Stimulated activated memory B cell treated with anti-CD40 and anti-IgM and Interleukin-4, amounts not matched to agents 10 μg/mL and 1 μg/mL and 100 μg/mL, for 72 hours (primary cell): ENCODE measurements around the gene C3orf52.

Experiments used
- ATAC-seq: fragments of 150-1000 bp; cut with Tn5 transposase; 2 replicates; pipeline ENCODE4 v1.10.0; 2021
- H3K27ac Mint-ChIP-seq: one replicate; pipeline ENCODE4 v1.8.0; 2022; ENCODE audit warnings: mild to moderate bottlenecking, mixed read lengths
- H3K27me3 Mint-ChIP-seq: one replicate; pipeline ENCODE4 v1.8.0; 2022; ENCODE audit warnings: mixed read lengths
- H3K36me3 Mint-ChIP-seq: one replicate; pipeline ENCODE4 v1.8.0; 2022; ENCODE audit warnings: mixed read lengths
- H3K4me1 Mint-ChIP-seq: one replicate; pipeline ENCODE4 v1.8.0; 2022; ENCODE audit warnings: mixed read lengths
- H3K4me3 Mint-ChIP-seq: one replicate; pipeline ENCODE4 v1.8.0; 2022; ENCODE audit warnings: mild to moderate bottlenecking, moderate library complexity, mixed read lengths
- H3K9me3 Mint-ChIP-seq: one replicate; pipeline ENCODE4 v1.8.0; 2022; ENCODE audit warnings: mixed read lengths

Gene C3orf52

GRCh38 chr3:112096176-112096575 is 10.0 kb downstream of the C3orf52 start:
- no peak overlapping the region for H3K4me3 Mint-ChIP-seq
- H3K27ac Mint-ChIP-seq = no peak overlapping the region
- peaks cover 4% of the 10 kb centered on the region for H3K9me3 Mint-ChIP-seq
- H3K27me3 Mint-ChIP-seq = peaks cover 3% of the 10 kb centered on the region
- peaks cover 5% of the 10 kb centered on the region for H3K36me3 Mint-ChIP-seq
- ATAC-seq = no peak
- H3K4me1 Mint-ChIP-seq = peaks cover 18% of the 10 kb centered on the region

DNA sequence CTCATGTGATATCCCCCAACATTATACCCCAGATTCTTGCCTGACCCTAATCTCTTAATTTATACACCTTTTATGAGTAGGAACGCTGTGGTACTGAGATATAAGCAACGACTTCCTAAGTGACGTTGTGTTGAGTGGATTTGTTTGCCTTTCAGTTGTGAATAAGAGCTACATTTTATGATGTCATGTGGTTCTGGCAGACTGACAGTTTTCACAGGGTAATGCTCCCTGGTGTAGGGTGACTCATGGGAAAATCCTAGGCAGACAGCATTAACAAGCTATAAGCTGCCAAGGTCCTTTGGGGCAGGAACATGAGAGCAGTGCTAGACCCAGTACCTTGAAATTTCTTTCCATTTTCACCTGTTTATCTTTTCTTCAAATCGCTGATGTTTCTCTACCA is 11.2 kb downstream of the C3orf52 start:
- Mint-ChIP-seq H3K36me3 (peaks cover 5% of the 10 kb centered on the region), H3K27me3 (no peaks in the 10 kb centered on the region), H3K4me3 (no peak overlapping the region), H3K9me3 (peaks cover 4% of the 10 kb centered on the region), H3K4me1 (peaks cover 11% of the 10 kb centered on the region), H3K27ac (no peak overlapping the region)
- ATAC-seq = peak; percentile 39

GRCh38 chr3:112101916-112102315 is 15.7 kb downstream of the C3orf52 start:
- Mint-ChIP-seq H3K36me3 (peaks cover 5% of the 10 kb centered on the region), H3K4me3 (no peak overlapping the region), H3K9me3 (peaks cover 4% of the 10 kb centered on the region), H3K27ac (no peak overlapping the region), H3K4me1 (no peaks in the 10 kb centered on the region), H3K27me3 (no peaks in the 10 kb centered on the region)
- ATAC-seq = no peak

DNA sequence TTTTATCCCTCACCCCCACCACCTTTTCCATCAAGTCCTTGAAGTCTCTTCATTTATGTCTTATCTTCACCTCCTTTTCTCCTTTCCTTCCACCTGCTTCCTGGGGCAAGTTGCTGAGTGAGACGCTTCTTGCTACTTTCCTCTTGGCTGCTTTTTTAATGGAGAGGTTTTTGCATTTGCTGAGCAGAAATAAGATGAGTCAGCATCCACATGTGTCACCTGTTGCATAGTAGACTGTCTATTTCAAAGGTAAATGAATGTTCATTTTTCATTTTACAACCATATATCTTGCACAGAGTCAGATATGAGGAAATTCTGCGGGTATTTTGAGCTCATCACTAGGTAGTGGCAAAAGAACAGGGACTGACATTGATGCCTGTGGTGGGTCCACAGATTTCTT is 18.6 kb downstream of the C3orf52 start:
- Mint-ChIP-seq H3K27ac (no peak overlapping the region), H3K27me3 (no peaks in the 10 kb centered on the region), H3K4me3 (no peak overlapping the region), H3K36me3 (no peaks in the 10 kb centered on the region), H3K4me1 (no peaks in the 10 kb centered on the region), H3K9me3 (no peaks in the 10 kb centered on the region)
- no peak for ATAC-seq

DNA sequence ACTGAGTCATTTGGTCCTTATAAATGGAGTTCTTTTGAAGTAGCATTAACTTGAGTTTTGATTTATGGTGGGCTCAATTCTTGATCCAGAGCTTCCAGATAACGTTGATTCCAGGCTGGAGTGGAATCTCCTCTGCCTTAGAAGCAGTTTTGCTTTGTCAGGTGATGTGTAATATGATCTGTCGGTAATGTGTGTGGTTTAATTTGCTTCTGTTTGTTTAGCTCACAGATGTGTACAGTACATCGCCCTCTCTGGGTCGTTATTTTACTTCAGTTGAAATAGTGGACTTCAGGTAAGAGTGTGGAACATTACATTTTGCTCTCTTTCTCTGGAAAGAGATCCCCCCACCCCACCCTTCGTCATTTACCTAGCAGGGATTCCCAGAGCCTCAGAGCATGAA is 23.1 kb downstream of the C3orf52 start:
- Mint-ChIP-seq H3K9me3 (no peaks in the 10 kb centered on the region), H3K4me3 (no peak overlapping the region), H3K27ac (no peak overlapping the region), H3K36me3 (no peaks in the 10 kb centered on the region), H3K4me1 (peaks cover 27% of the 10 kb centered on the region), H3K27me3 (no peaks in the 10 kb centered on the region)
- ATAC-seq = no peak

GRCh38 chr3:112111785-112112402 is 25.7 kb downstream of the C3orf52 start:
- H3K9me3 Mint-ChIP-seq = no peaks in the 10 kb centered on the region
- peak; percentile 81 for ATAC-seq
- peaks cover 50% of the 10 kb centered on the region for H3K4me1 Mint-ChIP-seq
- H3K27ac Mint-ChIP-seq = peak overlapping the region; percentile 96
- no peaks in the 10 kb centered on the region for H3K36me3 Mint-ChIP-seq
- no peaks in the 10 kb centered on the region for H3K27me3 Mint-ChIP-seq
- H3K4me3 Mint-ChIP-seq = no peak overlapping the region

DNA sequence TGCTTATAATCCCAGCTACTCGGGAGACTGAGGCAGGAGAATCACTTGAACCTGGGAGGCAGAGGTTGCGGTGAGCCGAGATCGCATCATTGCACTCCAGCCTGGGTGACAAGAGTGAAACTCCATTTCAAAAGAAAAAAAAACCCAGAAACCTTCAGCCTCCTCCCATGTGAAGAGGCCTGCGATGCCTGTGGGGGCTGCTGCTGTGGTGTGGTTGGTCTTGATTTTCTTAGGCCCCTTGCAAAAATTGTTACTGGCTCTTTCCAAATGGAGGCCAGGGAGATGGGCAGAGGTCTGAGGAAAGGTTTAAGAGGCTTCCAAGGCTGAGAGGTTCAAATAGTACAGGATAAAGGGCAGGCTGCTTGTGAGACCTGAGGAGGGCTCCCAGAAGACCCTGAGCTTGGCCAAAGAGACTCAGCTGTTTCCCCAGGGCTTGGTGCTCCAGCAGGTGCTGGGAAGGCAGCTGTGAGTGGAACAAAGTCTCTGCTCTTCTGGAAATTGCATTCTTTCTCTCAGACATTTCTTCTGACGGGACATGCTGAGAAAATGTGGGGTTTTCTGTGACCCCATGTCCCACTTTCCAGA is 28.5 kb downstream of the C3orf52 start:
- Mint-ChIP-seq H3K27me3 (no peaks in the 10 kb centered on the region), H3K4me1 (peaks cover 77% of the 10 kb centered on the region), H3K36me3 (no peaks in the 10 kb centered on the region), H3K4me3 (peak overlapping the region; percentile 44), H3K27ac (peak overlapping the region; percentile 96), H3K9me3 (no peaks in the 10 kb centered on the region)
- ATAC-seq = peak; percentile 61

DNA sequence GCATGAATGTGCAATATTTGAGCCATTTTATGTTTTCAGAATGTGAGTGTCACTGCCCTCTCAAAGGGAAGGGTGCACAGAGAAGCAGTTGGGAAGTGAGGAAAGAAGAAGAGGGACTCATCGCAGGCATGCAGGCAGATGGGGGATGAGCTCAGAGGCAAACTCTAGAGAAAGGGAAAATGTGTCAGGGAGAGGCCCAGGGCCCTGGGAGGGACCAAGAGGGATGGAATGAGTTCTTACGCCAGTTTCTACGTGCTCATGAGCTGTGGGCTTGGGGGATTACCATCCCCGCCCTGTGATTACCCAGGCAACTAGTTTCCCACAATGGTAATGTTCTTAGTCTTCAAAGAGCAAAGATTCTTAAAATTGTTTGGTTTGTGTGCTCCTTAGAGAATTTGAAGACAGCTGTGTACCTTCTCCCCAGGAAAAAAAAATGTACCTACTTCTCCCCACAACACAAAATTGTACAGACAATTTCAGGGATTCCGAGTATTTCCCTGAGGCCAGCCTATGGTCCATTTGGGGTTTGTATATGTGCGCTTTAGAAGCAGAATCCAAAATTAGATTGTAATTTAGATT is 29.1 kb downstream of the C3orf52 start:
- H3K27ac Mint-ChIP-seq = peak overlapping the region; percentile 96
- no peaks in the 10 kb centered on the region for H3K36me3 Mint-ChIP-seq
- ATAC-seq = peak; percentile 49
- H3K4me3 Mint-ChIP-seq = peak overlapping the region; percentile 29
- peaks cover 83% of the 10 kb centered on the region for H3K4me1 Mint-ChIP-seq
- H3K27me3 Mint-ChIP-seq = no peaks in the 10 kb centered on the region
- H3K9me3 Mint-ChIP-seq = no peaks in the 10 kb centered on the region

GRCh38 chr3:112115806-112116383 is 29.7 kb downstream of the C3orf52 start:
- no peak overlapping the region for H3K4me3 Mint-ChIP-seq
- no peaks in the 10 kb centered on the region for H3K36me3 Mint-ChIP-seq
- no peaks in the 10 kb centered on the region for H3K27me3 Mint-ChIP-seq
- H3K27ac Mint-ChIP-seq = peak overlapping the region; percentile 96
- peaks cover 90% of the 10 kb centered on the region for H3K4me1 Mint-ChIP-seq
- H3K9me3 Mint-ChIP-seq = no peaks in the 10 kb centered on the region
- no peak for ATAC-seq

- Mint-ChIP-seq H3K9me3 (no peaks in the 10 kb centered on the region), H3K27me3 (no peaks in the 10 kb centered on the region), H3K4me3 (peak overlapping the region; percentile 61), H3K4me1 (peaks cover 96% of the 10 kb centered on the region), H3K27ac (peak overlapping the region; percentile 96), H3K36me3 (no peaks in the 10 kb centered on the region)
- no peak for ATAC-seq
Observed at GRCh38 chr3:112116748-112117186, 30.6 kb downstream of the C3orf52 start.

DNA sequence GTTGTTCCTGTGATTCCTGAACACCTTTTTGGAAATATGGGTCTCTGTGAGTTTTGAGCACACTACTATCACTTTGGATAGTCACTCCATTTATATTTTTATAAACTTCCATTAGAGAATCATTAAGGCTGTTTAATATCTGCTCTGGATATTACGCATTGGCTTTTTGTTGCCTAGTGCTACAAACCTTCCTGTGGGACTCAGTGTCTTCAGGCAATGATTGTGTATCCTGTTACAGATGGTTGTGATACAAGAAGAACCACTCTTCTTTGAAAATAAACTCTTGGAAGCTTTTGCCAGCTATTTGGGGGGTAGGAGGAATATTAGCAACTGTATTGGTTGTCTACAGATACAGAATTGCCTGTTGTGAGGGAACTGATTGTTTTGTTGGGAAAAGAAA is 31.2 kb downstream of the C3orf52 start:
- Mint-ChIP-seq H3K36me3 (no peaks in the 10 kb centered on the region), H3K27ac (peak overlapping the region; percentile 96)

GRCh38 chr3:112117841-112118571 is 31.8 kb downstream of the C3orf52 start:
- ATAC-seq = peak; percentile 80
- Mint-ChIP-seq H3K4me3 (no peak overlapping the region), H3K4me1 (peaks cover 87% of the 10 kb centered on the region), H3K36me3 (peaks cover 5% of the 10 kb centered on the region), H3K27ac (peak overlapping the region; percentile 96), H3K27me3 (no peaks in the 10 kb centered on the region), H3K9me3 (no peaks in the 10 kb centered on the region)

More for the DNA sequence above, 31.2 kb downstream of the C3orf52 start:
- Mint-ChIP-seq H3K4me3 (no peak overlapping the region), H3K27me3 (no peaks in the 10 kb centered on the region), H3K4me1 (peaks cover 93% of the 10 kb centered on the region), H3K9me3 (no peaks in the 10 kb centered on the region)
- ATAC-seq = no peak

DNA sequence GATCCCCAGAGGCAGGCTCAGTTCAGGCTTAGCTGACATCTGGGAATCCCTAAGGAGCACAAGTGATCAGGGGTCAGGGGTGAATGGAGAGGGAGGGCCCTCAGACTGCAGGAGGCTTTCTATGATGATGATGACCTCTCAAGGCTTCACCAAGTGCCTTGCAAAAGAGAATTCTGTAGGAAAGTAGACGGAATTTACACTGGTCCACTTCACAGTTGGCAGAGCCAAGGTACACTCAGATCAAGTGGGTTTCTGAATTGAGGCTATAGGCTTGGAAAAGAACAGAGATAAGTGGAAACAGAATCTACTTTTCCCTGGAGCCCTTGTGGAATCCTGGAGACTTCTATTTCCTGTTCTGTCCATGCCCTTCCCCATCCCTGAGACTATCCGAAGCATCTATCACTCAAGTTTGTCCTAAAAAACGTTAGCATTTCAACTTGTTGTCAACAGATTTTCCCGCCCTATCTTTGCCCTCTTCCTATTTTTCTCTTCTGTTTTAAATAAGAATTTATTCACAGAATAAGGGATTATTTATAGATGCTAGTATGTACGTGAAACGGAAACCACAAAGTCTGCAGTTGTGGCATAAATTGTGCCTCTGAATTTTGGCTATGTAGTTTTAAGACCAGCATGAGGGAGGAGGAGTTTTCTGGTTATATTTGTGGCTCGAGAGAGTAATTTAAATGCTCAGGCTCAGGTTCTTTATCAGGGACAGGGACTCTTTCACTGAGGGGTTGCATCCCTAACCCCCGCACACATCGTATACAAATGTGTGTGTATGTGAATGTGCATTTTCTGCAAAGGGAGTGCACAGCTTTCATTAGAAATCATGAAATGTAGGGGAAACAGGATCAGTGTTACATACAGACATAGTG is 34.0 kb downstream of the C3orf52 start:
- Mint-ChIP-seq H3K4me3 (no peak overlapping the region), H3K9me3 (no peaks in the 10 kb centered on the region), H3K4me1 (peaks cover 79% of the 10 kb centered on the region), H3K27me3 (no peaks in the 10 kb centered on the region), H3K36me3 (peaks cover 15% of the 10 kb centered on the region), H3K27ac (peak overlapping the region; percentile 96)
- peak; percentile 53 for ATAC-seq
